Measurements from ENCODE around the gene MBD1.

DNA sequence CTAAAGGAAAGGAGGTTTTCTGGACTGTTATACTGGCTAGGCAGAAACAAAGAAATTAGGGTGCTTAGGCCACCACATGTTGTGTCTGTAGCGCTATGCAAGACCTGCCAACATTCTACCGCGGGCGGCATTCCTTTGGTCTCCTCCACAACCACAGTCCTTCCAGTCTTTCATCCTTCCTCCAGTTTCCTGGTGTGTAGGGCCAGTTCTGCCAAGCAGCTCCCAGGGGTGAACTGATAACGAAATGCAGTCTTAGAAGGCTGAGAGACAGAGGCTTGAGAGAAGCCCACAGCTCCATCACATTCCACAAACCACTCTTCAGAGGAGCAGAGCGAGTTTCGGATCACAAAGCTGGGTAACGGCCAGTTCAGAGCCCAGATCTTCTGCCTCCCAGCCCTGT lies 25.6 kb upstream of the MBD1 start:
- TF ChIP-seq BRCA1 (IDR thresholded peaks at IDR 0.05; ENCODE audit: low read depth, low read length) (no peak), POLR2A (IDR thresholded peaks at IDR 0.05; ENCODE audit: low read depth, low read length) (no peak), MYC (IDR thresholded peaks at IDR 0.05; ENCODE audit: insufficient read depth, insufficient read length, insufficient replicate concordance, low read length, severe bottlenecking) (no peak), MTA3 (IDR thresholded peaks at IDR 0.05; ENCODE audit: borderline replicate concordance, low read length) (no peak), NRF1 (conservative IDR thresholded peaks at IDR 0.05; ENCODE audit: low read depth, low read length) (no peak), NFIC (IDR thresholded peaks at IDR 0.05; ENCODE audit: low read depth, low read length) (no peak), SRF (IDR thresholded peaks at IDR 0.05; ENCODE audit: low read depth in 2 of 2, low read length in 2 of 2) (no peak), ZNF24 (IDR thresholded peaks at IDR 0.05) (no peak), ASH2L (IDR thresholded peaks at IDR 0.05; ENCODE audit: borderline replicate concordance, low read depth) (no peak), EZH2 (IDR thresholded peaks at IDR 0.05; ENCODE audit: borderline replicate concordance, control insufficient read depth, low read depth, low read length) (no peak), BCL11A (IDR thresholded peaks at IDR 0.05; ENCODE audit: low read depth, low read length) (no peak)
- TF ChIP-seq, protein P1, sequence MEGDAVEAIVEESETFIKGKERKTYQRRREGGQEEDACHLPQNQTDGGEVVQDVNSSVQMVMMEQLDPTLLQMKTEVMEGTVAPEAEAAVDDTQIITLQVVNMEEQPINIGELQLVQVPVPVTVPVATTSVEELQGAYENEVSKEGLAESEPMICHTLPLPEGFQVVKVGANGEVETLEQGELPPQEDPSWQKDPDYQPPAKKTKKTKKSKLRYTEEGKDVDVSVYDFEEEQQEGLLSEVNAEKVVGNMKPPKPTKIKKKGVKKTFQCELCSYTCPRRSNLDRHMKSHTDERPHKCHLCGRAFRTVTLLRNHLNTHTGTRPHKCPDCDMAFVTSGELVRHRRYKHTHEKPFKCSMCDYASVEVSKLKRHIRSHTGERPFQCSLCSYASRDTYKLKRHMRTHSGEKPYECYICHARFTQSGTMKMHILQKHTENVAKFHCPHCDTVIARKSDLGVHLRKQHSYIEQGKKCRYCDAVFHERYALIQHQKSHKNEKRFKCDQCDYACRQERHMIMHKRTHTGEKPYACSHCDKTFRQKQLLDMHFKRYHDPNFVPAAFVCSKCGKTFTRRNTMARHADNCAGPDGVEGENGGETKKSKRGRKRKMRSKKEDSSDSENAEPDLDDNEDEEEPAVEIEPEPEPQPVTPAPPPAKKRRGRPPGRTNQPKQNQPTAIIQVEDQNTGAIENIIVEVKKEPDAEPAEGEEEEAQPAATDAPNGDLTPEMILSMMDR (IDR thresholded peaks at IDR 0.05 in 2 of 3, conservative IDR thresholded peaks at IDR 0.05 in 1 of 3; ENCODE audit: control insufficient read depth in 2 of 3, extremely low read depth in 1 of 3, insufficient read depth in 1 of 3, low read depth in 3 of 3, low read length in 3 of 3): no peak
- TF ChIP-seq, protein P2, sequence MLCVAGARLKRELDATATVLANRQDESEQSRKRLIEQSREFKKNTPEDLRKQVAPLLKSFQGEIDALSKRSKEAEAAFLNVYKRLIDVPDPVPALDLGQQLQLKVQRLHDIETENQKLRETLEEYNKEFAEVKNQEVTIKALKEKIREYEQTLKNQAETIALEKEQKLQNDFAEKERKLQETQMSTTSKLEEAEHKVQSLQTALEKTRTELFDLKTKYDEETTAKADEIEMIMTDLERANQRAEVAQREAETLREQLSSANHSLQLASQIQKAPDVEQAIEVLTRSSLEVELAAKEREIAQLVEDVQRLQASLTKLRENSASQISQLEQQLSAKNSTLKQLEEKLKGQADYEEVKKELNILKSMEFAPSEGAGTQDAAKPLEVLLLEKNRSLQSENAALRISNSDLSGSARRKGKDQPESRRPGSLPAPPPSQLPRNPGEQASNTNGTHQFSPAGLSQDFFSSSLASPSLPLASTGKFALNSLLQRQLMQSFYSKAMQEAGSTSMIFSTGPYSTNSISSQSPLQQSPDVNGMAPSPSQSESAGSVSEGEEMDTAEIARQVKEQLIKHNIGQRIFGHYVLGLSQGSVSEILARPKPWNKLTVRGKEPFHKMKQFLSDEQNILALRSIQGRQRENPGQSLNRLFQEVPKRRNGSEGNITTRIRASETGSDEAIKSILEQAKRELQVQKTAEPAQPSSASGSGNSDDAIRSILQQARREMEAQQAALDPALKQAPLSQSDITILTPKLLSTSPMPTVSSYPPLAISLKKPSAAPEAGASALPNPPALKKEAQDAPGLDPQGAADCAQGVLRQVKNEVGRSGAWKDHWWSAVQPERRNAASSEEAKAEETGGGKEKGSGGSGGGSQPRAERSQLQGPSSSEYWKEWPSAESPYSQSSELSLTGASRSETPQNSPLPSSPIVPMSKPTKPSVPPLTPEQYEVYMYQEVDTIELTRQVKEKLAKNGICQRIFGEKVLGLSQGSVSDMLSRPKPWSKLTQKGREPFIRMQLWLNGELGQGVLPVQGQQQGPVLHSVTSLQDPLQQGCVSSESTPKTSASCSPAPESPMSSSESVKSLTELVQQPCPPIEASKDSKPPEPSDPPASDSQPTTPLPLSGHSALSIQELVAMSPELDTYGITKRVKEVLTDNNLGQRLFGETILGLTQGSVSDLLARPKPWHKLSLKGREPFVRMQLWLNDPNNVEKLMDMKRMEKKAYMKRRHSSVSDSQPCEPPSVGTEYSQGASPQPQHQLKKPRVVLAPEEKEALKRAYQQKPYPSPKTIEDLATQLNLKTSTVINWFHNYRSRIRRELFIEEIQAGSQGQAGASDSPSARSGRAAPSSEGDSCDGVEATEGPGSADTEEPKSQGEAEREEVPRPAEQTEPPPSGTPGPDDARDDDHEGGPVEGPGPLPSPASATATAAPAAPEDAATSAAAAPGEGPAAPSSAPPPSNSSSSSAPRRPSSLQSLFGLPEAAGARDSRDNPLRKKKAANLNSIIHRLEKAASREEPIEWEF (IDR thresholded peaks at IDR 0.05; ENCODE audit: insufficient replicate concordance, low read depth, low read length): no peak
- TF ChIP-seq, protein P3, sequence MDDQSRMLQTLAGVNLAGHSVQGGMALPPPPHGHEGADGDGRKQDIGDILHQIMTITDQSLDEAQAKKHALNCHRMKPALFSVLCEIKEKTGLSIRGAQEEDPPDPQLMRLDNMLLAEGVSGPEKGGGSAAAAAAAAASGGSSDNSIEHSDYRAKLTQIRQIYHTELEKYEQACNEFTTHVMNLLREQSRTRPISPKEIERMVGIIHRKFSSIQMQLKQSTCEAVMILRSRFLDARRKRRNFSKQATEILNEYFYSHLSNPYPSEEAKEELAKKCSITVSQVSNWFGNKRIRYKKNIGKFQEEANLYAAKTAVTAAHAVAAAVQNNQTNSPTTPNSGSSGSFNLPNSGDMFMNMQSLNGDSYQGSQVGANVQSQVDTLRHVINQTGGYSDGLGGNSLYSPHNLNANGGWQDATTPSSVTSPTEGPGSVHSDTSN (IDR thresholded peaks at IDR 0.05; ENCODE audit: insufficient replicate concordance, low read depth, low read length): no peak

Data from GM12878 (cell line).